Right lobe of liver (tissue), 4 donors: Measurements from ENCODE around the gene PHF12.
"Not testable (repeated sequence)": the region's sequence is repeated elsewhere in the genome, so short reads cannot be mapped to it uniquely, and the experiment has no call there.

Experiments used
- POLR2A ChIP-seq: fragments of 450-650 bp; IDR thresholded peaks from one replicate; pipeline ENCODE4 v1.6.1; 2017; ENCODE audit warnings: antibody characterized with exemption, mild to moderate bottlenecking
- TF ChIP-seq, protein P1 (sequence below), 4 donors: fragments of 200-600 bp in 3 of 4; fragments of 450-650 bp in 1 of 4; IDR thresholded peaks; one replicate each; pipeline versions ENCODE4 v1.5.1 to v1.8.0; 2016 to 2022; ENCODE audit warnings: antibody characterized with exemption in 4 of 4, mild to moderate bottlenecking in 2 of 4
- donor health status: DM: no; HTN: no; CAD: no.
- donor health status: DM: no; HTN: no; CAD: no.
- donor health status: DM: no; HTN: yes; CAD: no.

DNA sequence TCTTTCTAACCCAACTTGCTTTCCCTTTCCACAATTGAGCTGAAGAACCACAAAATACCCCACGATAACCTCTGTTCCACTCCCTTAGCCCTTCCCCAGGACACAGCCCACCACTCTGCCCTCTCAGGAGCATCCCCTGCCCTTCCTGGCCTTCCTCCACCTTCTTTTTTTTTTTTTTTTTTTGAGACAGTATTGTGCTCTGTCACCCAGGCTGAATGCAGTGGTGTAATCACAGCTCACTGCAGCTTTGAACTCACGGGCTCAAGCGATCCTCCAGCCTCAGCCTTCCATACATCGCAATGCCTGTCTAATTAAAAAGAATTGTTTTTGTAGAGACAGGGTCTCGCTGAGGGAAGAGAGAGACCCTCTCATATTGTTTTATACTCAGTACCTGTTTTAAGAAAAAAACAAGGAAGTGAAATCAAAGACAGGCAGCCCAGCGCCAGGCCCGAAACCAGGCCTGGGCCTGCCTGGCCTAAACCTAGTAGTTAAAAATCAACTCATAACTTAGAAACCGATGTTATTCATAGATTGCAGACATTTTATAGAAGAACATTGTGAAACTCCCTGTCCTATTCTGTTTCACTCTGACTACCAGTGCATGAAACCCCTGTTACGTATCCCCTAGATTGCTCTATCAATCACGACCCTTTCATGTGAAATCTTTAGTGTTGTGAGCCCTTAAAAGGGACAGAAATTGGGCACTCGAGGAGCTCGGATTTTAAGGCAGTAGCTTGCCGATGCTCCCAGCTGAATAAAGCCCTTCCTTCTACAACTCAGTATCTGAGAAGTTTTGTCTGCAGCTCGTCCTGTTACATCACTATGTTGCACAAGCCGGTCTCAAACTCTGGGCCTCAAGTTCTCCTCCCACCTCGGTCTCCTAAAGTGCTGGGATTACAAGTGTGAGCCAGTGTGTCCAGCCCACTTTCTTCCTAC lies 57.8 kb downstream of the PHF12 start:
- TF ChIP-seq, protein P1, sequence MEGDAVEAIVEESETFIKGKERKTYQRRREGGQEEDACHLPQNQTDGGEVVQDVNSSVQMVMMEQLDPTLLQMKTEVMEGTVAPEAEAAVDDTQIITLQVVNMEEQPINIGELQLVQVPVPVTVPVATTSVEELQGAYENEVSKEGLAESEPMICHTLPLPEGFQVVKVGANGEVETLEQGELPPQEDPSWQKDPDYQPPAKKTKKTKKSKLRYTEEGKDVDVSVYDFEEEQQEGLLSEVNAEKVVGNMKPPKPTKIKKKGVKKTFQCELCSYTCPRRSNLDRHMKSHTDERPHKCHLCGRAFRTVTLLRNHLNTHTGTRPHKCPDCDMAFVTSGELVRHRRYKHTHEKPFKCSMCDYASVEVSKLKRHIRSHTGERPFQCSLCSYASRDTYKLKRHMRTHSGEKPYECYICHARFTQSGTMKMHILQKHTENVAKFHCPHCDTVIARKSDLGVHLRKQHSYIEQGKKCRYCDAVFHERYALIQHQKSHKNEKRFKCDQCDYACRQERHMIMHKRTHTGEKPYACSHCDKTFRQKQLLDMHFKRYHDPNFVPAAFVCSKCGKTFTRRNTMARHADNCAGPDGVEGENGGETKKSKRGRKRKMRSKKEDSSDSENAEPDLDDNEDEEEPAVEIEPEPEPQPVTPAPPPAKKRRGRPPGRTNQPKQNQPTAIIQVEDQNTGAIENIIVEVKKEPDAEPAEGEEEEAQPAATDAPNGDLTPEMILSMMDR (IDR thresholded peaks at IDR 0.05), result not testable (repeated sequence)
- TF ChIP-seq POLR2A, result not testable (repeated sequence)
